Astrocyte of the spinal cord (primary cell): Measurements from ENCODE around the gene ZNG1B.
"Not testable (repeated sequence)": the region's sequence is repeated elsewhere in the genome, so short reads cannot be mapped to it uniquely, and the experiment has no call there.

Experiments
- DNase-seq: peaks from one replicate; pipeline ENCODE4 v3.0.0; 2011; ENCODE audit warnings: low read depth, low spot score
- H3K4me3 ChIP-seq: 2 replicates; pipeline ENCODE4 v1.5.1; 2011; ENCODE audit warnings: low read depth, mild to moderate bottlenecking, low read length, moderate library complexity
- CTCF ChIP-seq: IDR thresholded peaks from 2 replicates; pipeline ENCODE4 v1.5.1; 2012; ENCODE audit warnings: low read depth, mild to moderate bottlenecking, low read length, inconsistent platforms
- in situ Hi-C: cut with HindIII; loops from 2 replicates; pipeline ENCODE4 v1.10.0; 2017; ENCODE audit warnings: low sequenced_read_pairs

Gene ZNG1B

GRCh38 chr2:113437508-113438465, at the start of gene ZNG1B:
ZNG1B (plus strand) TSS chr2:113437691; CDS start chr2:113437869, 178 bp downstream.
- H3K4me3 ChIP-seq: peak within 1 kb of the TSS; percentile 52
- in situ Hi-C loops, DNase-seq: not testable (repeated sequence)

- H3K4me3 ChIP-seq: no peak overlapping the region
- DNase-seq: peak; percentile 83
- in situ Hi-C loops: no loop called here
- peak; percentile 83 for TF ChIP-seq CTCF
Measured at GRCh38 chr2:113390124-113390849, 47.2 kb upstream of the ZNG1B start.

- no peak overlapping the region for H3K4me3 ChIP-seq
- in situ Hi-C loops: no loop called here
- DNase-seq: no peak
- TF ChIP-seq CTCF: no peak
Measured at GRCh38 chr2:113391073-113391472, 46.4 kb upstream of the ZNG1B start.

- DNase-seq: no peak
- in situ Hi-C loops: no loop called here
- no peak for TF ChIP-seq CTCF
- H3K4me3 ChIP-seq: no peak overlapping the region
Measured at GRCh38 chr2:113406114-113406513, 31.4 kb upstream of the ZNG1B start.

- in situ Hi-C loops: no loop called here
- peak; percentile 28 for TF ChIP-seq CTCF
- DNase-seq: peak; percentile 16
- no peak overlapping the region for H3K4me3 ChIP-seq
Measured at GRCh38 chr2:113407446-113408099, 29.9 kb upstream of the ZNG1B start.

- in situ Hi-C loops, H3K4me3 ChIP-seq, DNase-seq: not testable (repeated sequence)
Measured at GRCh38 chr2:113411725-113412352, 25.7 kb upstream of the ZNG1B start.

- in situ Hi-C loops, H3K4me3 ChIP-seq, DNase-seq: not testable (repeated sequence)
Measured at GRCh38 chr2:113412774-113413173, 24.7 kb upstream of the ZNG1B start.

GRCh38 chr2:113431773-113432172, 5.7 kb upstream of the ZNG1B start:
- not testable (repeated sequence) for DNase-seq

GRCh38 chr2:113433468-113433867, 4.0 kb upstream of the ZNG1B start:
- DNase-seq, H3K4me3 ChIP-seq, in situ Hi-C loops: not testable (repeated sequence)

More at GRCh38 chr2:113431773-113432172, 5.7 kb upstream of the ZNG1B start:
- in situ Hi-C loops, H3K4me3 ChIP-seq: not testable (repeated sequence)

GRCh38 chr2:113465770-113466169, 28.3 kb downstream of the ZNG1B start:
- H3K4me3 ChIP-seq, DNase-seq, in situ Hi-C loops: not testable (repeated sequence)

- DNase-seq, H3K4me3 ChIP-seq, in situ Hi-C loops: not testable (repeated sequence)
Measured at GRCh38 chr2:113476688-113477368, 39.3 kb downstream of the ZNG1B start.
